GM23248 (cell line): ENCODE measurements around the gene TTC1.

Experiments used
- EZH2 ChIP-seq: fragments of 200-600 bp; sonication (generic); IDR thresholded peaks from 2 replicates; pipeline ENCODE4 v1.6.1; 2018; ENCODE audit warnings: antibody characterized with exemption, mild to moderate bottlenecking; ENCODE audit not compliant: insufficient read depth, poor library complexity, severe bottlenecking
- EZH2phosphoT487 ChIP-seq: fragments of 200-600 bp; sonication (generic); IDR thresholded peaks from 2 replicates; pipeline ENCODE4 v1.6.1; 2018; ENCODE audit warnings: antibody characterized with exemption, moderate library complexity, mild to moderate bottlenecking, low read depth; ENCODE audit not compliant: insufficient read depth

GRCh38 chr5:160011471-160011870 is 2.5 kb downstream of the TTC1 start:
- TF ChIP-seq EZH2phosphoT487 (no peak), EZH2 (no peak)
